Hepatocyte (in vitro differentiated cells): Measurements from ENCODE around the gene FXR2. TPM values are rescaled to one million over a fixed set of nuclear protein-coding genes. Genes with fewer than 3 reads are reported as not detected.

Experiments
- DNase-seq: peaks from one replicate; pipeline ENCODE4 v3.0.0-alpha.2; 2016; ENCODE audit warnings: low spot score
- H2AFZ ChIP-seq: fragments of 200-600 bp; sonication (generic); 2 replicates; pipeline ENCODE4 v1.6.0; 2016; ENCODE audit warnings: antibody characterized with exemption, mild to moderate bottlenecking
- H3K27ac ChIP-seq: fragments of 200-600 bp; sonication (generic); 2 replicates; pipeline ENCODE4 v1.5.1; 2016; ENCODE audit warnings: mild to moderate bottlenecking
- H3K27me3 ChIP-seq: fragments of 200-600 bp; sonication (generic); 2 replicates; pipeline ENCODE4 v1.6.1; 2016
- H3K36me3 ChIP-seq: fragments of 200-600 bp; sonication (generic); replicated peaks from 2 replicates; pipeline ENCODE4 v1.5.1; 2016; ENCODE audit warnings: low read depth; ENCODE audit not compliant: insufficient read depth
- H3K4me1 ChIP-seq: fragments of 200-600 bp; sonication (generic); 2 replicates; pipeline ENCODE4 v1.5.1; 2016; ENCODE audit warnings: mild to moderate bottlenecking, moderate library complexity; ENCODE audit not compliant: insufficient read depth
- H3K4me2 ChIP-seq: fragments of 200-600 bp; sonication (generic); 2 replicates; pipeline ENCODE4 v1.6.0; 2016
- H3K4me3 ChIP-seq: fragments of 200-600 bp; sonication (generic); 2 replicates; pipeline ENCODE4 v1.5.1; 2016; ENCODE audit warnings: mild to moderate bottlenecking
- H3K79me2 ChIP-seq: fragments of 200-600 bp; sonication (generic); 2 replicates; pipeline ENCODE4 v1.6.0; 2017; ENCODE audit warnings: mild to moderate bottlenecking
- H3K9me2 ChIP-seq: fragments of 200-600 bp; sonication (generic); replicated peaks from 2 replicates; pipeline ENCODE4 v1.6.0; 2017; ENCODE audit warnings: mild to moderate bottlenecking; ENCODE audit not compliant: insufficient read depth
- H3K9me3 ChIP-seq: fragments of 200-600 bp; sonication (generic); 2 replicates; pipeline ENCODE4 v1.5.1; 2016; ENCODE audit warnings: low read depth, mild to moderate bottlenecking
- H4K20me1 ChIP-seq: fragments of 200-600 bp; sonication (generic); 2 replicates; pipeline ENCODE4 v1.6.0; 2016; ENCODE audit warnings: mild to moderate bottlenecking; ENCODE audit not compliant: insufficient read depth, poor library complexity, severe bottlenecking
- EZH2 ChIP-seq: fragments of 200-600 bp; sonication (generic); IDR thresholded peaks from 2 replicates; pipeline ENCODE4 v1.6.1; 2016; ENCODE audit warnings: antibody characterized with exemption, mild to moderate bottlenecking, borderline replicate concordance
- EZH2phosphoT487 ChIP-seq: fragments of 200-600 bp; sonication (generic); IDR thresholded peaks from one replicate; pipeline ENCODE4 v1.6.1; 2018; ENCODE audit warnings: antibody characterized with exemption, mild to moderate bottlenecking, low read depth, moderate library complexity; ENCODE audit not compliant: unreplicated experiment, severe bottlenecking
- WGBS: methylation state at CpG from one replicate; pipeline ENCODE4 v1.1.6; 2016; ENCODE audit warnings: low lambda C conversion rate; ENCODE audit errors: missing lambda C conversion rate; 5-methylcytosine and 5-hydroxymethylcytosine counted together
- polyA plus RNA-seq: library from polyadenylated mRNA; unstranded; fragments of >200 nt; fragmentation: Nextera tagmentation; extraction: Ambion mirVana; gene quantifications from 2 replicates; pipeline ENCODE4 v1.2.1, GENCODE V29; 2016
- total RNA-seq: library from RNA; depleted of rRNA; stranded (reverse); fragments of >200 nt; gene quantifications from 2 replicates; pipeline ENCODE4 v1.2.3, GENCODE V29; 2014
- TF ChIP-seq, protein P1 (sequence below): fragments of 200-600 bp; sonication (generic); IDR thresholded peaks from 2 replicates; pipeline ENCODE4 v1.5.1; 2016; ENCODE audit warnings: antibody characterized with exemption, mild to moderate bottlenecking; ENCODE audit not compliant: poor library complexity

FXR2 gene
- total and polyA plus RNA-seq, 2 experiments from 2014 or later = 33.0 to 41.6 TPM

DNA sequence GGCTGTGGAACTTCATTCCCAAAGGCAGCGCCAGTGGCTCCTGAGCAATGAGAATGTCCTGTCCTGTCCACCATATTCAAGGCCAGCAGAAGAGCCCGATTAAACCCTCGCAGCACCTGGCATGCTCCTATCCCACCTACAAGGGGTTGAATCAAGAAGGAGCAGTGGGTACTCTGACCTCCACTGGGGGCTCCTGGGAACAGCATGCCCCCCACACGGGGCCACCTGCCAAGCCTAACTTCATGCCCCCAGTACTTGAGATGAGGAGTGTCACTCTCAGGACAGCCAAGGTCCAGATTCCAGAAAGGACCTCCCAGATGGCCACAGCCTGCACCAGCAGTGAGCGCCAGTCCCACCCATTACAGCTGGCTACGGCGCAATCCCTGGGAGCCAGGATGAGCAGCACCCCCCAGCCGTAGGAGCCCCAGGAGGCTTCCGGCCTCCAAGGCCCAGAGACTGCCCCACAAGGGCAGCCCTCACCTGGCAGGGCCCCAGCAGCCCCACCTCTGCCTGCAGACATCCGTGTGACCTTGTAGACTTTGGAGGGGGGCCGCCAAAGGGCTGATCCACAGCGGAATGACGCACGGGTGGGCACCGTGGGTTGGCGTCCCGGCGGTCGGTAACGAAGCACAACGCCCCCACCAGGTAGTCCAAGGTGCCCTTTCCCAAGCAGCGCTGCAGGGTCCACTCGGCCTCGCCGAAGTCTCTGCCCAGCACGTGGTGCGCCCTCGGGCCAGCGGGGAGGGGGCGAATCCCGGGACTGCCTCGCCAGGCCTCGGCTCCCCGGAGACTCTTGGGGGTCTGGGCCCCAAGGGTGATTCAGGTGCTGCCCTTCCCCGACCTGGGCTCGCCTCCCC lies 32.1 kb downstream of the FXR2 start:
- H3K4me1 ChIP-seq = peaks cover 26% of the 10 kb centered on the region
- 96% methylated on average over 35 of the region's 36 CpGs for WGBS

DNA sequence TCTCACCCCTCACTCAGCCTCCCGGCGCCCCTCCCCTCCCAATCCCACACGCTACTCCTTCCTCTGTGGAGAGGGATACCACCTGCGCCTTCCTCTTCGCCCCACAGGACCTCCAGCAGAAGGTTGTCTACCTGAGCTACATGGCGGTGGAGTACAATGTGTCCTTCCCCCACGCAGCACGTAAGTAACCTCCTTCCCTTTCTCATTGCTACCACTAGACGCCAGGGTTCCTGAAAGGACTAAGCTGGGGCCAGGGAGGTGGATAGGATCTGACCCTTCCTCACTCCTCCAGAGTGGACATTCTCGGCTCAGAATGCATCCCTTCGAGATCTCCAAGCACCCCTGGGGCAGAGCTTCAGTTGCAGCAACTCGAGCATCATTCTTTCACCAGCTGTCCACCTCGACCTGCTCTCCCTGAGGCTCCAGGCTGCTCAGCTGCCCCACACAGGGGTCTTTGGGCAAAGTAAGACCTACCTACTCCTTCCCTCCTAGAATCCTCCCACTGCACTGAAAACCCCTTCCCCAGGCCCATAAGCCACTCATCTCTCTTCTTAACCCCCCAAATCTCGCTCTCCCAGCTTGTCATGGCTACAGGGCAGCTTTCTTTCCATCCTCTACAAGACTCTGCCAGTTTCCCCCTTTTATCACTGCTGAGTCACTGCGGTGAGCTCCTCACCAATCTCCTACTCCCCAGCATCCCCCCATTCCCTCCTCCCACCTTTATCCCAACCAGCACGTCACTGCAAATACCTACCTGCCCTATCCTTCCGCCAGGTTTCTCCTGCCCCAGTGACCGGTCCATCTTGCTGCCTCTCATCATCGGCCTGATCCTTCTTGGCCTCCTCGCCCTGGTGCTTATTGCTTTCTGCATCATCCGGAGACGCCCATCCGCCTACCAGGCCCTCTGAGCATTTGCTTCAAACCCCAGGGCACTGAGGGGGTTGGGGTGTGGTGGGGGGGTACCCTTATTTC lies 33.8 kb downstream of the FXR2 start:
- DNase-seq = no peak
- Histone ChIP-seq H2AFZ (no peak overlapping the region), H4K20me1 (peaks cover 24% of the 10 kb centered on the region), H3K4me1 (peaks cover 28% of the 10 kb centered on the region), H3K27ac (peak overlapping the region; percentile 98), H3K4me2 (peak overlapping the region; percentile 71), H3K36me3 (no peaks in the 10 kb centered on the region), H3K79me2 (peaks cover 68% of the 10 kb centered on the region), H3K9me3 (no peaks in the 10 kb centered on the region), H3K9me2 (no peaks in the 10 kb centered on the region), H3K4me3 (no peak overlapping the region), H3K27me3 (no peaks in the 10 kb centered on the region)
- TF ChIP-seq EZH2 (no peak), EZH2phosphoT487 (no peak)
- TF ChIP-seq, protein P1, sequence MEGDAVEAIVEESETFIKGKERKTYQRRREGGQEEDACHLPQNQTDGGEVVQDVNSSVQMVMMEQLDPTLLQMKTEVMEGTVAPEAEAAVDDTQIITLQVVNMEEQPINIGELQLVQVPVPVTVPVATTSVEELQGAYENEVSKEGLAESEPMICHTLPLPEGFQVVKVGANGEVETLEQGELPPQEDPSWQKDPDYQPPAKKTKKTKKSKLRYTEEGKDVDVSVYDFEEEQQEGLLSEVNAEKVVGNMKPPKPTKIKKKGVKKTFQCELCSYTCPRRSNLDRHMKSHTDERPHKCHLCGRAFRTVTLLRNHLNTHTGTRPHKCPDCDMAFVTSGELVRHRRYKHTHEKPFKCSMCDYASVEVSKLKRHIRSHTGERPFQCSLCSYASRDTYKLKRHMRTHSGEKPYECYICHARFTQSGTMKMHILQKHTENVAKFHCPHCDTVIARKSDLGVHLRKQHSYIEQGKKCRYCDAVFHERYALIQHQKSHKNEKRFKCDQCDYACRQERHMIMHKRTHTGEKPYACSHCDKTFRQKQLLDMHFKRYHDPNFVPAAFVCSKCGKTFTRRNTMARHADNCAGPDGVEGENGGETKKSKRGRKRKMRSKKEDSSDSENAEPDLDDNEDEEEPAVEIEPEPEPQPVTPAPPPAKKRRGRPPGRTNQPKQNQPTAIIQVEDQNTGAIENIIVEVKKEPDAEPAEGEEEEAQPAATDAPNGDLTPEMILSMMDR = no peak
- WGBS = 91% methylated on average over 23 of the region's 23 CpGs

More for the DNA sequence above, 32.1 kb downstream of the FXR2 start:
- H3K36me3 ChIP-seq = no peaks in the 10 kb centered on the region
- peaks cover 6% of the 10 kb centered on the region for H4K20me1 ChIP-seq
- H3K27me3 ChIP-seq = no peaks in the 10 kb centered on the region
- H3K4me2 ChIP-seq = peak overlapping the region; percentile 67
- H3K27ac ChIP-seq = peak overlapping the region; percentile 96
- no peak for DNase-seq
- TF ChIP-seq EZH2 (no peak), EZH2phosphoT487 (no peak)
- TF ChIP-seq, protein P1 = no peak
- H3K9me3 ChIP-seq = no peaks in the 10 kb centered on the region
- no peak overlapping the region for H2AFZ ChIP-seq
- no peak overlapping the region for H3K4me3 ChIP-seq
- H3K9me2 ChIP-seq = no peaks in the 10 kb centered on the region
- H3K79me2 ChIP-seq = peaks cover 54% of the 10 kb centered on the region

DNA sequence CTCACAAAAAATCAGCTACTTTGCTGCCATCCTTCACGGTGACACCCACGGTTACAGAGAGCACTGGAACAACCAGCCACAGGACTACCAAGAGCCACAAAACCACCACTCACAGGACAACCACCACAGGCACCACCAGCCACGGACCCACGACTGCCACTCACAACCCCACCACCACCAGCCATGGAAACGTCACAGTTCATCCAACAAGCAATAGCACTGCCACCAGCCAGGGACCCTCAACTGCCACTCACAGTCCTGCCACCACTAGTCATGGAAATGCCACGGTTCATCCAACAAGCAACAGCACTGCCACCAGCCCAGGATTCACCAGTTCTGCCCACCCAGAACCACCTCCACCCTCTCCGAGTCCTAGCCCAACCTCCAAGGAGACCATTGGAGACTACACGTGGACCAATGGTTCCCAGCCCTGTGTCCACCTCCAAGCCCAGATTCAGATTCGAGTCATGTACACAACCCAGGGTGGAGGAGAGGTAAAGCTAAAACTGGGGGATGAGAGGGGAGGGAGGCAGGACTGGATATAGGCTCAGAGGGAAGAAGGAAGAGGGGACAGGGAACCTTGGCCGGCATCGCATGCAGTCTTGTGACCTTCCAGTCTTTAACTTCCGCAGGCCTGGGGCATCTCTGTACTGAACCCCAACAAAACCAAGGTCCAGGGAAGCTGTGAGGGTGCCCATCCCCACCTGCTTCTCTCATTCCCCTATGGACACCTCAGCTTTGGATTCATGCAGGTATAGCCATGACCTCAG lies 34.7 kb downstream of the FXR2 start:
- H2AFZ ChIP-seq = no peak overlapping the region
- no peaks in the 10 kb centered on the region for H3K9me3 ChIP-seq
- H3K9me2 ChIP-seq = no peaks in the 10 kb centered on the region
- TF ChIP-seq EZH2 (no peak), EZH2phosphoT487 (no peak)
- 89% methylated on average over 12 of the region's 12 CpGs for WGBS
- peaks cover 32% of the 10 kb centered on the region for H4K20me1 ChIP-seq
- peaks cover 2% of the 10 kb centered on the region for H3K36me3 ChIP-seq
- peaks cover 68% of the 10 kb centered on the region for H3K79me2 ChIP-seq
- H3K4me2 ChIP-seq = peak overlapping the region; percentile 71
- DNase-seq = no peak
- peak overlapping the region; percentile 98 for H3K27ac ChIP-seq
- H3K27me3 ChIP-seq = no peaks in the 10 kb centered on the region
- H3K4me3 ChIP-seq = no peak overlapping the region
- H3K4me1 ChIP-seq = peaks cover 36% of the 10 kb centered on the region
